GM13976 (cell line): ENCODE measurements around the gene USP44.

ENCODE experiments used
- DNase-seq: peaks from one replicate; pipeline ENCODE4 v3.0.0; 2012; ENCODE audit warnings: low spot score
- CTCF ChIP-seq: IDR thresholded peaks from 2 replicates; pipeline ENCODE4 v1.5.1; 2012; ENCODE audit warnings: borderline replicate concordance, mild to moderate bottlenecking; ENCODE audit not compliant: insufficient read depth; ENCODE audit errors: extremely low read depth, missing control alignments, control extremely low read depth
- in situ Hi-C: fragments of 300-500 bp; cut with MboI; formaldehyde crosslinking; loops from one replicate; pipeline ENCODE4 v1.12.0; 2022; ENCODE audit warnings: low sequenced_read_pairs, mixed read lengths, inconsistent platforms; ENCODE audit not compliant: unreplicated experiment

USP44 gene

GRCh38 chr12:95532851-95533250, 18.4 kb downstream of the USP44 start:
- in situ Hi-C loops = loop anchor here (10.0 kb wide), 1 partner anchor 418 kb away; no protein-coding TSS in a partner anchor
- DNase-seq = no peak
- no peak for TF ChIP-seq CTCF

- no peak for TF ChIP-seq CTCF
- in situ Hi-C loops = loop anchor here (10.0 kb wide), 1 partner anchor 415 kb away; no protein-coding TSS in a partner anchor
- DNase-seq = no peak
These were observed 21.5 kb downstream of the USP44 start for GRCh38 chr12:95529693-95530225.

GRCh38 chr12:95528431-95528830, 22.8 kb downstream of the USP44 start:
- TF ChIP-seq CTCF = no peak
- no peak for DNase-seq
- in situ Hi-C loops = no loop called here

DNA sequence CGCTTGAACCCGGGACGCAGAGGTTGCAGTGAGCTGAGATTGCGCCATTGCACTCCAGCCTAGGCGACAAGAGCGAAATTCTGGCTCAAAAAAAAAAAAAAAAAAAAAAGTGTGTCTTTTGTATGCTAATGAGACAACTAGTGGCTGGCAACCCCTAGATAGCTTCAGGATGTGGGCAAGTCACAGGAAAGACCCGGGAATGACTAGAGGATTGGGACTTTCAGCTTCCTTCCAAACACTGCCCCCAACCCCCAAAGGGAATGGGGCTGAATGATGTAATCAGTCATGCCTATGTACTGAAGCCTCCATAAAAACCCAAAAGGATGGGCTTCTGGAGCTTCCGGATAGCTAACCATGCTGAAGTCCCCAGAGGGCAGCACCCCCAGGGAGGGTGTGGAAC, 28.6 kb downstream of the USP44 start:
- DNase-seq = no peak
- no peak for TF ChIP-seq CTCF
- in situ Hi-C loops = no loop called here

- TF ChIP-seq CTCF = no peak
- no peak for DNase-seq
- in situ Hi-C loops = no loop called here
These were observed 30.5 kb downstream of the USP44 start for GRCh38 chr12:95520816-95521215.

DNA sequence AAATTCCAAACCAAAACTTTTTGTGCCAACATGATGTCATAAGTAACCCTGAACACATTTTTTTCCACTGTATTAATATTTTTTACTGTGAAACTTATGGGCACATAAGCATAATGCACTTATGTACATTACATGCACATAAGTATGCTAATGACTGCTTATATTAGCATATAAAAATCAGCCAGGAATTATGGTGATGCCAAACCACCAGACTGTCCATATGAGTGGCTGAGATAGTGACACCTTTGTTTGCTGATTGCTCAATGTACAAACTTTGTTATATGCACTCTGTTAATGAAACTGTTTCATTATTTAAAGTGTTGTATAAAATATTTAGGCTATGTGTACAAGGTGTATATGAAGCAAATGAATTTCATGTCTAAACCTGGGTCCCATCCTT, 32.3 kb downstream of the USP44 start:
- DNase-seq = no peak
- TF ChIP-seq CTCF = no peak
- in situ Hi-C loops = no loop called here

DNA sequence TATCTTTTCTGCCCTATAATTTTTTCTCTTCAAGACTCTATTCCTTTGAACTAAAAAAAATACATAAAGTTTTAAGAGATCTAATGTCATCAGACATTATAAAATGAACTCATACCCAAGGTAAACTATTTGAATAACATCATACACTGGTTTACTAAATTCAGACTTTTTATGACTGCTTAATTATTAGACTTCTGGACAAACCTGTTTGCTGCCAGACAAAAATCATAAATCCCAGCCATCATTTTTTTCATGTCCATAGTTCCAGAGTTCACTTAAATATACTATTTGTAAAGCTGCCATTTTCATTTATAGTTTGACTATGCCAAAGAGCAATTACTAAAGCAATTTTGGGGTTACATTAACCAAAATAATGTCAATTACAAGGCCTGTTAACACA, 34.0 kb downstream of the USP44 start:
- no peak for TF ChIP-seq CTCF
- in situ Hi-C loops = no loop called here
- no peak for DNase-seq
